ENCODE results near the gene MXD4.

GRCh38 chr4:2267841-2268240 is 5.9 kb upstream of the MXD4 start:
- TF ChIP-seq, protein P1, sequence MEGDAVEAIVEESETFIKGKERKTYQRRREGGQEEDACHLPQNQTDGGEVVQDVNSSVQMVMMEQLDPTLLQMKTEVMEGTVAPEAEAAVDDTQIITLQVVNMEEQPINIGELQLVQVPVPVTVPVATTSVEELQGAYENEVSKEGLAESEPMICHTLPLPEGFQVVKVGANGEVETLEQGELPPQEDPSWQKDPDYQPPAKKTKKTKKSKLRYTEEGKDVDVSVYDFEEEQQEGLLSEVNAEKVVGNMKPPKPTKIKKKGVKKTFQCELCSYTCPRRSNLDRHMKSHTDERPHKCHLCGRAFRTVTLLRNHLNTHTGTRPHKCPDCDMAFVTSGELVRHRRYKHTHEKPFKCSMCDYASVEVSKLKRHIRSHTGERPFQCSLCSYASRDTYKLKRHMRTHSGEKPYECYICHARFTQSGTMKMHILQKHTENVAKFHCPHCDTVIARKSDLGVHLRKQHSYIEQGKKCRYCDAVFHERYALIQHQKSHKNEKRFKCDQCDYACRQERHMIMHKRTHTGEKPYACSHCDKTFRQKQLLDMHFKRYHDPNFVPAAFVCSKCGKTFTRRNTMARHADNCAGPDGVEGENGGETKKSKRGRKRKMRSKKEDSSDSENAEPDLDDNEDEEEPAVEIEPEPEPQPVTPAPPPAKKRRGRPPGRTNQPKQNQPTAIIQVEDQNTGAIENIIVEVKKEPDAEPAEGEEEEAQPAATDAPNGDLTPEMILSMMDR (conservative IDR thresholded peaks at IDR 0.05) = no peak
- no peak for TF ChIP-seq ZFX (IDR thresholded peaks at IDR 0.05)

Data from C4-2B (cell line).